HG02885 (cell line): ENCODE data around the gene HYI.
"Not testable (repeated sequence)": the region's sequence is repeated elsewhere in the genome, so short reads cannot be mapped to it uniquely, and the experiment has no call there.

ENCODE experiments used
- ATAC-seq: cut with Tn5 transposase; IDR thresholded peaks from one replicate; pipeline ENCODE4 v1.9.1; 2021; ENCODE audit warnings: mild to moderate bottlenecking; ENCODE audit not compliant: unreplicated experiment, poor library complexity

The HYI gene

GRCh38 chr1:43453442-43454269 is at the start of gene HYI:
HYI (minus strand) TSS chr1:43453931; CDS start chr1:43453793, 138 bp downstream.
- ATAC-seq: no peak

- not testable (repeated sequence) for ATAC-seq
Observed at GRCh38 chr1:43501806-43502205, 48.1 kb upstream of the HYI start.

GRCh38 chr1:43499898-43500297 is 46.2 kb upstream of the HYI start:
- no peak for ATAC-seq

- no peak for ATAC-seq
Observed at GRCh38 chr1:43495204-43495603, 41.5 kb upstream of the HYI start.

GRCh38 chr1:43493661-43494450 is 40.1 kb upstream of the HYI start:
- no peak for ATAC-seq

- no peak for ATAC-seq
Observed at GRCh38 chr1:43492826-43493225, 39.1 kb upstream of the HYI start.

- no peak for ATAC-seq
Observed at GRCh38 chr1:43491061-43491460, 37.3 kb upstream of the HYI start.

GRCh38 chr1:43488165-43488564 is 34.4 kb upstream of the HYI start:
- no peak for ATAC-seq

- ATAC-seq: no peak
Observed at GRCh38 chr1:43484367-43484766, 30.6 kb upstream of the HYI start.

GRCh38 chr1:43482215-43482614 is 28.5 kb upstream of the HYI start:
- no peak for ATAC-seq

- no peak for ATAC-seq
Observed at GRCh38 chr1:43481491-43481890, 27.8 kb upstream of the HYI start.

- ATAC-seq: no peak
Observed at GRCh38 chr1:43479414-43479813, 25.7 kb upstream of the HYI start.

GRCh38 chr1:43477716-43478115 is 24.0 kb upstream of the HYI start:
- ATAC-seq: no peak

- ATAC-seq: not testable (repeated sequence)
Observed at GRCh38 chr1:43475611-43476401, 22.1 kb upstream of the HYI start.

- ATAC-seq: no peak
Observed at GRCh38 chr1:43473463-43473862, 19.7 kb upstream of the HYI start.

- not testable (repeated sequence) for ATAC-seq
Observed at GRCh38 chr1:43472463-43473151, 18.9 kb upstream of the HYI start.

- ATAC-seq: no peak
Observed at GRCh38 chr1:43472087-43472462, 18.3 kb upstream of the HYI start.

GRCh38 chr1:43469932-43470331 is 16.2 kb upstream of the HYI start:
- ATAC-seq: no peak

GRCh38 chr1:43468414-43468813 is 14.7 kb upstream of the HYI start:
- no peak for ATAC-seq

GRCh38 chr1:43466403-43466802 is 12.7 kb upstream of the HYI start:
- ATAC-seq: no peak
